Measurements from ENCODE around the gene BBS9. TPM values are rescaled to one million over a fixed set of nuclear protein-coding genes. Genes with fewer than 3 reads are reported as not detected.

BBS9 gene
- total RNA-seq, 1 experiment from 2014 or later: 26.4 TPM

DNA sequence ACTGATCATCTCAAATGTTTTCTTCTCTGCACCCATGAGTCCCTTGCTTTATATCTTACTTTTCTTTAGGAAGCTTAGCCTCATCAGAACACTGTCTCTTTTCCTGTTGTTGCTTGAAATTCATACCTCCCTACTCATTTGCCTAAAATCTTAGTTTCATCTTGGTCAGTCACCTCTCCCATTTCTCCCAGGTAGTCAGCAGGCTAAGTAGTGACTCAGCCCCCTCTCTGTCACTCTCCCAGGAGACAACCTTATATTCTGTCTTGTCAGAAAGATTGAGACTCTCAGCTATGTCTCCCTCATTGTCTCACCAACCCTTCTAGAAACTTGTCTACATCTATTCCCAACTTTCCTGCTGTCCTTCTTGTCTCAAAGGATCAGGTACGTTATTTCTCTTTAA, 280.9 kb downstream of the BBS9 start:
- H4K8ac ChIP-seq (replicated peaks; ENCODE audit: insufficient read length, low read depth, low read length): no peak overlapping the region
- H3K4me2 ChIP-seq (ENCODE audit: insufficient read depth, insufficient read length, low read length): no peak overlapping the region
- H2AK5ac ChIP-seq (ENCODE audit: insufficient read length, low read length): no peak overlapping the region
- no peak overlapping the region for H3K18ac ChIP-seq (ENCODE audit: insufficient read length, low read depth, low read length)
- WGBS (ENCODE audit: extremely low coverage, insufficient read length, low lambda C conversion rate): no CpG with 5 or more reads among the region's 1 CpG
- no peaks in the 10 kb centered on the region for H3K27me3 ChIP-seq (ENCODE audit: insufficient read depth, low read length)
- H4K20me1 ChIP-seq (ENCODE audit: control insufficient read depth, insufficient read depth, insufficient read length): no peaks in the 10 kb centered on the region
- no peak overlapping the region for H3K23ac ChIP-seq (ENCODE audit: insufficient read length, low read depth, low read length)
- H2BK20ac ChIP-seq (ENCODE audit: low read depth, low read length, poor library complexity, severe bottlenecking): no peak overlapping the region
- no peak overlapping the region for H3K27ac Mint-ChIP-seq
- H3K4me3 Mint-ChIP-seq: no peak overlapping the region
- H3K9me3 Mint-ChIP-seq: peaks cover 32 to 44% of the 10 kb centered on the region in 2 experiments
- no peak overlapping the region for H2AFZ ChIP-seq (ENCODE audit: low read length)
- H3K4ac ChIP-seq (ENCODE audit: low read depth, low read length): no peak overlapping the region
- no peak overlapping the region for H3K27ac ChIP-seq (ENCODE audit: insufficient read length, low read depth, low read length)
- no peak overlapping the region for H4K5ac ChIP-seq (ENCODE audit: insufficient read length, low read depth, low read length)
- H3K14ac ChIP-seq (ENCODE audit: insufficient read depth, low read length): no peak overlapping the region
- 0 out of 2 replicates have a peak, but pooled peaks cover 4% of the 10 kb centered on the region for H3K79me2 ChIP-seq (ENCODE audit: insufficient read depth, low read length)
- no peak overlapping the region for H2BK15ac ChIP-seq (ENCODE audit: low read depth, low read length)
- H2BK5ac ChIP-seq (ENCODE audit: insufficient read length, low read length): no peak overlapping the region
- no peak overlapping the region for H2BK12ac ChIP-seq (ENCODE audit: insufficient read length, low read depth, low read length)
- no peak overlapping the region for H3K9ac ChIP-seq (ENCODE audit: extremely low read depth, insufficient read length, low read length)
- H2BK120ac ChIP-seq (ENCODE audit: low read depth, low read length, poor library complexity, severe bottlenecking): no peak overlapping the region
- no peaks in the 10 kb centered on the region for H3K23me2 ChIP-seq (ENCODE audit: insufficient read length, low read depth, low read length, poor library complexity, severe bottlenecking)
- H3K36me3 Mint-ChIP-seq (ENCODE audit: insufficient read depth in 1 of 3, low read depth in 3 of 3): peaks cover 16 to 35% (median 32%) of the 10 kb centered on the region in 3 experiments
- H3K79me1 ChIP-seq (ENCODE audit: insufficient read depth, low read depth, low read length, poor library complexity, severe bottlenecking): no peaks in the 10 kb centered on the region
- no peak overlapping the region for H3K56ac ChIP-seq (ENCODE audit: insufficient read length, low read depth, low read length)
- H4K91ac ChIP-seq (ENCODE audit: insufficient read length, low read depth, low read length): no peak overlapping the region
- H3K9me3 ChIP-seq (ENCODE audit: control insufficient read depth, low read depth, low read length): peaks cover 5% of the 10 kb centered on the region
- no peaks in the 10 kb centered on the region; the same call in 1 of the 2 replicates for H3K4me1 ChIP-seq (ENCODE audit: insufficient read depth, low read length)
- no peak for DNase-seq
- no peaks in the 10 kb centered on the region for H3K27me3 Mint-ChIP-seq (ENCODE audit: low read depth)
- no peak overlapping the region for H3T11ph ChIP-seq (ENCODE audit: low read length)
- H3K4me1 Mint-ChIP-seq: no peaks in the 10 kb centered on the region
- TF ChIP-seq, protein P1, sequence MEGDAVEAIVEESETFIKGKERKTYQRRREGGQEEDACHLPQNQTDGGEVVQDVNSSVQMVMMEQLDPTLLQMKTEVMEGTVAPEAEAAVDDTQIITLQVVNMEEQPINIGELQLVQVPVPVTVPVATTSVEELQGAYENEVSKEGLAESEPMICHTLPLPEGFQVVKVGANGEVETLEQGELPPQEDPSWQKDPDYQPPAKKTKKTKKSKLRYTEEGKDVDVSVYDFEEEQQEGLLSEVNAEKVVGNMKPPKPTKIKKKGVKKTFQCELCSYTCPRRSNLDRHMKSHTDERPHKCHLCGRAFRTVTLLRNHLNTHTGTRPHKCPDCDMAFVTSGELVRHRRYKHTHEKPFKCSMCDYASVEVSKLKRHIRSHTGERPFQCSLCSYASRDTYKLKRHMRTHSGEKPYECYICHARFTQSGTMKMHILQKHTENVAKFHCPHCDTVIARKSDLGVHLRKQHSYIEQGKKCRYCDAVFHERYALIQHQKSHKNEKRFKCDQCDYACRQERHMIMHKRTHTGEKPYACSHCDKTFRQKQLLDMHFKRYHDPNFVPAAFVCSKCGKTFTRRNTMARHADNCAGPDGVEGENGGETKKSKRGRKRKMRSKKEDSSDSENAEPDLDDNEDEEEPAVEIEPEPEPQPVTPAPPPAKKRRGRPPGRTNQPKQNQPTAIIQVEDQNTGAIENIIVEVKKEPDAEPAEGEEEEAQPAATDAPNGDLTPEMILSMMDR (conservative IDR thresholded peaks at IDR 0.05): no peak
